ENCODE results near the gene LGALS13. TPM values are rescaled to one million over a fixed set of nuclear protein-coding genes. Genes with fewer than 3 reads are reported as not detected.

Gene LGALS13
- polyA plus RNA-seq, 1 donor from 2014 or later, result not detected

- Histone ChIP-seq H3K27ac (ENCODE audit: low read length) (no peak overlapping the region), H3F3A (ENCODE audit: insufficient read depth, low read length, poor library complexity, severe bottlenecking) (no peaks in the 10 kb centered on the region), H3K9ac (ENCODE audit: low read length) (no peak overlapping the region), H4K20me1 (ENCODE audit: insufficient read depth) (no peaks in the 10 kb centered on the region), H2AFZ (ENCODE audit: low read depth, low read length) (no peak overlapping the region), H3K9me2 (ENCODE audit: insufficient read depth, low read length) (no peaks in the 10 kb centered on the region), H3K36me3 (ENCODE audit: insufficient read depth, low read length) (no peaks in the 10 kb centered on the region), H3K4me3 (ENCODE audit: low read length) (no peak overlapping the region), H3K4me2 (ENCODE audit: low read length) (no peak overlapping the region), H3K27me3 (ENCODE audit: insufficient read depth, low read depth, low read length) (no peaks in the 10 kb centered on the region), H3K79me2 (replicated peaks; ENCODE audit: insufficient read depth, low read length) (no peaks in the 10 kb centered on the region), H3K9me3 (ENCODE audit: low read length) (no peaks in the 10 kb centered on the region)
- no peak for TF ChIP-seq POLR2AphosphoS5 (IDR thresholded peaks at IDR 0.05)
These were observed 44.3 kb upstream of the LGALS13 start for GRCh38 chr19:39557811-39558623.

DNA sequence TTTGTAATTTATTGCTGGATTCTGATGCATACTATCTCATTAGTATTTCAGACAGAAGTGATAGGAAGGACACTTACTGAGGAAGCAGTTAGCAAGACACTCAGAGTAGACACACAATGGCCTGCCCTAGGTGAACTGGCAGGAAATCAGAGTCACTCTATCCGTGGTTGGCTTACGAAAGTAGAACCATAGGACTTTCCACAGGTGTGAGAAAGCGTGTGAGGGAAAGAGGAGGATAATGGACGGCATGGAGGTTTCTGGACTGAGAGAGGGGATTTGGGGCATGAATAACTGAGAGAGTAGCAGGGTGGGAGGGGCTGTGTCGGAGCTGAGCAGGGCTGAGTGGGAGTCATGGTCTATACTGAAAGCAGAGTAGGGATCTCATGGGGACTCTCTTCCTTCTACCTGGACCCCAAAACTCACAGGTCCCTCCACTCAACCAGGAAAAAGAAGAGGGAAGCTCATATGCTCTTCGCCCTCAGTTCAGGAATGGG lies 43.7 kb upstream of the LGALS13 start:
- Histone ChIP-seq H3K9me3 (ENCODE audit: low read length) (no peaks in the 10 kb centered on the region), H3K4me3 (ENCODE audit: low read length) (no peak overlapping the region)

More for the DNA sequence above, 43.7 kb upstream of the LGALS13 start:
- Histone ChIP-seq H3K4me2 (ENCODE audit: low read length) (no peak overlapping the region), H3K79me2 (replicated peaks; ENCODE audit: insufficient read depth, low read length) (no peaks in the 10 kb centered on the region), H3K9me2 (ENCODE audit: insufficient read depth, low read length) (no peaks in the 10 kb centered on the region), H2AFZ (ENCODE audit: low read depth, low read length) (no peak overlapping the region), H3K9ac (ENCODE audit: low read length) (no peak overlapping the region), H4K20me1 (ENCODE audit: insufficient read depth) (no peaks in the 10 kb centered on the region), H3F3A (ENCODE audit: insufficient read depth, low read length, poor library complexity, severe bottlenecking) (no peaks in the 10 kb centered on the region), H3K27ac (ENCODE audit: low read length) (no peak overlapping the region), H3K27me3 (ENCODE audit: insufficient read depth, low read depth, low read length) (no peaks in the 10 kb centered on the region), H3K36me3 (ENCODE audit: insufficient read depth, low read length) (no peaks in the 10 kb centered on the region)
- TF ChIP-seq RAD21 (conservative IDR thresholded peaks at IDR 0.05), result no peak
- no peak for TF ChIP-seq MXI1 (conservative IDR thresholded peaks at IDR 0.05; ENCODE audit: poor library complexity, severe bottlenecking)
- TF ChIP-seq POLR2AphosphoS5 (IDR thresholded peaks at IDR 0.05), result no peak
- TF ChIP-seq CTCF (IDR thresholded peaks at IDR 0.05; ENCODE audit: poor library complexity, severe bottlenecking), result no peak
- TF ChIP-seq SMC3 (conservative IDR thresholded peaks at IDR 0.05; ENCODE audit: poor library complexity), result no peak
- no peak for TF ChIP-seq TAF1 (IDR thresholded peaks at IDR 0.05; ENCODE audit: low read depth)
- no peak for TF ChIP-seq REST (IDR thresholded peaks at IDR 0.05; ENCODE audit: borderline replicate concordance)
- no peak for TF ChIP-seq EZH2 (IDR thresholded peaks at IDR 0.05; ENCODE audit: borderline replicate concordance, insufficient read depth, low read length, poor library complexity, severe bottlenecking)
- no peak for TF ChIP-seq EP300 (conservative IDR thresholded peaks at IDR 0.05; ENCODE audit: poor library complexity, severe bottlenecking)
